Measurements from ENCODE around the gene KNSTRN.

KNSTRN gene

GRCh38 chr15:40352281-40352901 is 30.1 kb upstream of the KNSTRN start:
- in situ Hi-C loops (cut with MboI; ENCODE audit: low sequenced_read_pairs, unreplicated experiment), result no loop called here
- no peak for DNase-seq (ENCODE audit: low spot score)
- TF ChIP-seq, protein P1, sequence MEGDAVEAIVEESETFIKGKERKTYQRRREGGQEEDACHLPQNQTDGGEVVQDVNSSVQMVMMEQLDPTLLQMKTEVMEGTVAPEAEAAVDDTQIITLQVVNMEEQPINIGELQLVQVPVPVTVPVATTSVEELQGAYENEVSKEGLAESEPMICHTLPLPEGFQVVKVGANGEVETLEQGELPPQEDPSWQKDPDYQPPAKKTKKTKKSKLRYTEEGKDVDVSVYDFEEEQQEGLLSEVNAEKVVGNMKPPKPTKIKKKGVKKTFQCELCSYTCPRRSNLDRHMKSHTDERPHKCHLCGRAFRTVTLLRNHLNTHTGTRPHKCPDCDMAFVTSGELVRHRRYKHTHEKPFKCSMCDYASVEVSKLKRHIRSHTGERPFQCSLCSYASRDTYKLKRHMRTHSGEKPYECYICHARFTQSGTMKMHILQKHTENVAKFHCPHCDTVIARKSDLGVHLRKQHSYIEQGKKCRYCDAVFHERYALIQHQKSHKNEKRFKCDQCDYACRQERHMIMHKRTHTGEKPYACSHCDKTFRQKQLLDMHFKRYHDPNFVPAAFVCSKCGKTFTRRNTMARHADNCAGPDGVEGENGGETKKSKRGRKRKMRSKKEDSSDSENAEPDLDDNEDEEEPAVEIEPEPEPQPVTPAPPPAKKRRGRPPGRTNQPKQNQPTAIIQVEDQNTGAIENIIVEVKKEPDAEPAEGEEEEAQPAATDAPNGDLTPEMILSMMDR (IDR thresholded peaks at IDR 0.05; ENCODE audit: borderline replicate concordance, control extremely low read depth, extremely low read depth, insufficient read depth, missing control alignments), result no peak

DNA sequence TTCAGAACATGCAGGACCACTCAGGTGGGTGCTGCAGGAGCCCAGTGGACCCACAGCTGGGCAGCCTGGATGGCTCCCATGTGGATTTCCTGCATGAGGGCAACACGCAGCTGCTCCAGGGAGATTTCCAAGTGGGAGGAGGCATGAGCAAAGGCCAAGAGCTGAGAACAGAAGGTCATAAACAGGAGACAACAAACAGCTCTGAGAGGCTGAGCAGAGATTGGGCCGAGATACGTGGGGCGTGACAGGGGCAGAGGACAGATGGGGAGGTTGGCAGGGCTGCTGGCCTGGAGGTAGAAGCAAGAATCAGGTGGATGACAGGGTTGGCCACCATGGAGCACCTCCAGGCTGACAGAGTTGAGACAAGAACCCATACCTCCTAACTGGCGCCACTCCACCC is 28.8 kb upstream of the KNSTRN start:
- TF ChIP-seq, protein P1 (IDR thresholded peaks at IDR 0.05; ENCODE audit: borderline replicate concordance, control extremely low read depth, extremely low read depth, insufficient read depth, missing control alignments), result no peak
- in situ Hi-C loops (cut with MboI; ENCODE audit: low sequenced_read_pairs, unreplicated experiment), result no loop called here
- DNase-seq (ENCODE audit: low spot score), result no peak

GRCh38 chr15:40354408-40355171 is 27.9 kb upstream of the KNSTRN start:
- TF ChIP-seq, protein P1 (IDR thresholded peaks at IDR 0.05; ENCODE audit: borderline replicate concordance, control extremely low read depth, extremely low read depth, insufficient read depth, missing control alignments), result peak; percentile 5
- DNase-seq (ENCODE audit: low spot score), result no peak
- in situ Hi-C loops (cut with MboI; ENCODE audit: low sequenced_read_pairs, unreplicated experiment), result no loop called here

DNA sequence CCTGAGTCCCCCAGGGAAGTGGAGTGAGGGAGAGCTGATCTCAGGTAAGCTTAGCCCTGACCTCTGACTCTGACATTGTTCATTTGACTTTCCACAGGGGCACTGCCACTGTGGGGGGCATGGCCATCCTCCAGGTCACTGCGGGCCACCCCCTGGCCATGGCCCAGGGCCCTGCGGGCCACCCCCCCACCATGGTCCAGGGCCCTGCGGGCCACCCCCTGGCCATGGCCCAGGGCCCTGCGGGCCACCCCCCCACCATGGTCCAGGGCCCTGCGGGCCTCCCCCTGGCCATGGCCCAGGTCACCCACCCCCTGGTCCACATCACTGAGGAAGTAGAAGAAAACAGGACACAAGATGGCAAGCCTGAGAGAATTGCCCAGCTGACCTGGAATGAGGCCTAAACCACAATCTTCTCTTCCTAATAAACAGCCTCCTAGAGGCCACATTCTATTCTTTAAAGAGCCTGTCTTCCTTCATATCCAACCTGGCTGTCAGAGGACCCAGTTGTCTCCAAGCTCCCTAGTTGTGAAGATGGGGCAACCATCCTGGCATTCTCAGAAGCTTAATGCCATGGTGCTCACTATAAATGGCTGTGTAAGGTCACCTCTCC is 26.4 kb upstream of the KNSTRN start:
- no peak for DNase-seq (ENCODE audit: low spot score)

GRCh38 chr15:40357246-40357645 is 25.3 kb upstream of the KNSTRN start:
- in situ Hi-C loops (cut with MboI; ENCODE audit: low sequenced_read_pairs, unreplicated experiment), result no loop called here
- TF ChIP-seq, protein P1 (IDR thresholded peaks at IDR 0.05; ENCODE audit: borderline replicate concordance, control extremely low read depth, extremely low read depth, insufficient read depth, missing control alignments), result no peak
- no peak for DNase-seq (ENCODE audit: low spot score)

More for the DNA sequence above, 26.4 kb upstream of the KNSTRN start:
- in situ Hi-C loops (cut with MboI; ENCODE audit: low sequenced_read_pairs, unreplicated experiment), result no loop called here
- TF ChIP-seq, protein P1 (IDR thresholded peaks at IDR 0.05; ENCODE audit: borderline replicate concordance, control extremely low read depth, extremely low read depth, insufficient read depth, missing control alignments), result no peak

GRCh38 chr15:40357723-40358470 is 24.6 kb upstream of the KNSTRN start, which contains the start of gene DISP2:
Gene DISP2 (plus strand): TSS chr15:40358219. CDS start chr15:40358322, 103 bp downstream.
- TF ChIP-seq, protein P1 (IDR thresholded peaks at IDR 0.05; ENCODE audit: borderline replicate concordance, control extremely low read depth, extremely low read depth, insufficient read depth, missing control alignments), result no peak
- in situ Hi-C loops (cut with MboI; ENCODE audit: low sequenced_read_pairs, unreplicated experiment), result no loop called here
- DNase-seq (ENCODE audit: low spot score), result peak; percentile 100

Data from GM13976 (cell line).